ENCODE results near the gene CCDC12.

The CCDC12 gene

GRCh38 chr3:46999516-47000197, 23.1 kb upstream of the CCDC12 start:
- H3K4me3 ChIP-seq (ENCODE audit: low read length), result no peak overlapping the region
- TF ChIP-seq, protein P1, sequence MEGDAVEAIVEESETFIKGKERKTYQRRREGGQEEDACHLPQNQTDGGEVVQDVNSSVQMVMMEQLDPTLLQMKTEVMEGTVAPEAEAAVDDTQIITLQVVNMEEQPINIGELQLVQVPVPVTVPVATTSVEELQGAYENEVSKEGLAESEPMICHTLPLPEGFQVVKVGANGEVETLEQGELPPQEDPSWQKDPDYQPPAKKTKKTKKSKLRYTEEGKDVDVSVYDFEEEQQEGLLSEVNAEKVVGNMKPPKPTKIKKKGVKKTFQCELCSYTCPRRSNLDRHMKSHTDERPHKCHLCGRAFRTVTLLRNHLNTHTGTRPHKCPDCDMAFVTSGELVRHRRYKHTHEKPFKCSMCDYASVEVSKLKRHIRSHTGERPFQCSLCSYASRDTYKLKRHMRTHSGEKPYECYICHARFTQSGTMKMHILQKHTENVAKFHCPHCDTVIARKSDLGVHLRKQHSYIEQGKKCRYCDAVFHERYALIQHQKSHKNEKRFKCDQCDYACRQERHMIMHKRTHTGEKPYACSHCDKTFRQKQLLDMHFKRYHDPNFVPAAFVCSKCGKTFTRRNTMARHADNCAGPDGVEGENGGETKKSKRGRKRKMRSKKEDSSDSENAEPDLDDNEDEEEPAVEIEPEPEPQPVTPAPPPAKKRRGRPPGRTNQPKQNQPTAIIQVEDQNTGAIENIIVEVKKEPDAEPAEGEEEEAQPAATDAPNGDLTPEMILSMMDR (IDR thresholded peaks at IDR 0.05; ENCODE audit: insufficient read depth, low read depth, low read length, missing control alignments), result no peak
- DNase-seq (ENCODE audit: low read depth), result no peak

DNA sequence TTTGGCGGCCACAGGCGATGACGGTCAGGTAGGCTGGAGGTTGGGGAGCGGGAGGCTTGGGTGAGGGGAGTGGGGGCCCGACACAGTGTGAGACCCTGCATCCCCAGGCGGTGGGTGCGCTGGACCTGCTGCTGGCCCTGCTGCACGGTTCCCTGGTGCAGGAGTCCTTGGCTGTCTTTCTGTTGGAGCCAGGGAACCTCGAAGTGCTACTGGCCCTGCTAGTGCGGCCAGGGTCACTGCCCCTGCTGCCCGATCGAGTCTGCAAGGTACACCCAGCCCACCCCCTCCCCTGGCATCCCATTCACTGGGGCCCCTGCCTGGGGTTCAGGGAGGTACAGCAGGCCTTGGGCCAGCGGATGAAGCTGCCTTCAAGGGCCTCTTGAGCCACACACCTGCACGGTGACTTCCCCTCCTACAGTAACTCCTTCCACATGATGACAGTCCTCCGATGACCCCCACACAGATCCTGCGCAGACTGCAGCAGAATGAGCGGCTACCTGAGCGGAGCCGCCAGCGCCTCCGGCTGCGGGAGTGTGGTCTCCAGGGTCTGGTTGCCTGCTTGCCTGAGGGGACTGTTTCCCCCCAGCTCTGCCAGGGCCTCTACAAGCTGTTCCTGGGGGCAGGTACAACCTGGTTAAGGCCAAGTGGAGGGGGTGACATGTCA, 22.4 kb upstream of the CCDC12 start:
- TF ChIP-seq, protein P1 (IDR thresholded peaks at IDR 0.05; ENCODE audit: insufficient read depth, low read depth, low read length, missing control alignments), result no peak
- no peak overlapping the region for H3K4me3 ChIP-seq (ENCODE audit: low read length)

DNA sequence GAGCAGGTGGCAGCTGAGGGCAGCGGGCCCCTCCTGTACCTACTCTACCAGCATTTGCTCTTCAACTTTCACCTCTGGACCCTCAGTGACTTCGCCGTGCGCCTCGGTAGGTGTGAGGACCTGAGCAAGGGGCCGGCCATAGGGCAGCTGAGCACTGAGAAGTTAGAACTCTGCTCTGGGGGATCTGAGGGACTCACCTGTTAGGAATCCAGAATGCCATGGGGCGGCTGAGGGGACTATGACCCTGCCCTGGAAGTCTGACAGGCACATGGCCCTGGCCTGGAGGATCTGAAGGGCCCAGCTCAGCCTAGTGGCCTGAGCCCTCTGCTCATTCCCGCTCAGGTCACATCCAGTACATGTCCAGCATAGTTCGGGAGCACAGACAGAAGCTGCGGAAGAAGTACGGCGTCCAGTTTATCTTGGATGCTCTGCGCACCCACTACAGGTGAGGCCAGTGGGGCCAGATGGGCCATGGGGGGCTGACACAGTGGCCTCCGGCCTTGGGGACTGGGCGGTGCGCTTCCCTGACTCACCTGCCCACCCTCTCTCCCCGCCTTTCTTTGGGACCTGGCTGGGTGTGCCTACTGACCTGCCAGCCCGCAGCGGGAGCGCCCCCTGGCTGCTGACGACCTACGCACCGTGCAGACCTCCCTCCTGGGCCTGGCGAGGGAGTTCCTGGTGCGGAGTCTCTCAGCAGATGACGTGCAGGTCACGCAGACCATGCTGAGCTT, 21.7 kb upstream of the CCDC12 start:
- H3K4me3 ChIP-seq (ENCODE audit: low read length), result no peak overlapping the region
- TF ChIP-seq, protein P1 (IDR thresholded peaks at IDR 0.05; ENCODE audit: insufficient read depth, low read depth, low read length, missing control alignments), result peak; percentile 83
- DNase-seq (ENCODE audit: low read depth), result peak; percentile 83

More for the DNA sequence above, 22.4 kb upstream of the CCDC12 start:
- no peak for DNase-seq (ENCODE audit: low read depth)

DNA sequence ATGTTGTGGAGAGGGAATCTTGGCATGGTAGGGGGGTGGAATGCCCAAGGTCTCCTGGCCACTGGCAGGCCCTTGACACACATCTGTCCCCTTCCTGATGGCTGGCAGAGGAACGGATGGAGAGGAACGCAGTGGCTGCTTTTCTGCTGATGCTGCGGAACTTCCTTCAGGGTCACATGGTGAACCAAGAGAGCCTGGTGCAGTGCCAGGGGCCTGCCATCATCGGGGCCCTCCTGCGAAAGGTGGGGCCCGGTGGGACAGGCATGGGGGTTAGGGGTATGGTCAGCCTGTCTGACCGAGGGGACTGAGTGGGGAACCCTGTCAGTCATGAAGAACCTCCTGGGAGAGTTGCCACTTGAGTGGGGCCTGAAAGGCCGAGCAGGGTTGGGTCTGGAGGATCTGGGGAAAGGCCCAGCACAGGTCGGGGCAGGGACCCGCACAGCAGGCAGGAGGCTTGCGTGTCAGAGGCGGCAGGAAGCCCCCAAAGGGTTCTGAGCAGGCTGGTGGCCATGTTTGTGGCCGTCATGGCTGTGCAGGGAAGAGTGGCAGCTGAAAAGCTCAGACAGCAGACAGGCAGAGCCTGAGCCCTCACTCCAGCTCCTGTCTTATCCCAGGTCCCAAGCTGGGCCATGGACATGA, 21.0 kb upstream of the CCDC12 start:
- TF ChIP-seq, protein P1 (IDR thresholded peaks at IDR 0.05; ENCODE audit: insufficient read depth, low read depth, low read length, missing control alignments), result no peak
- H3K4me3 ChIP-seq (ENCODE audit: low read length), result no peak overlapping the region
- DNase-seq (ENCODE audit: low read depth), result no peak

- TF ChIP-seq, protein P1 (IDR thresholded peaks at IDR 0.05; ENCODE audit: insufficient read depth, low read depth, low read length, missing control alignments), result no peak
- DNase-seq (ENCODE audit: low read depth), result peak; percentile 60
- no peak overlapping the region for H3K4me3 ChIP-seq (ENCODE audit: low read length)
Measured at GRCh38 chr3:46996689-46997452, 20.3 kb upstream of the CCDC12 start.

DNA sequence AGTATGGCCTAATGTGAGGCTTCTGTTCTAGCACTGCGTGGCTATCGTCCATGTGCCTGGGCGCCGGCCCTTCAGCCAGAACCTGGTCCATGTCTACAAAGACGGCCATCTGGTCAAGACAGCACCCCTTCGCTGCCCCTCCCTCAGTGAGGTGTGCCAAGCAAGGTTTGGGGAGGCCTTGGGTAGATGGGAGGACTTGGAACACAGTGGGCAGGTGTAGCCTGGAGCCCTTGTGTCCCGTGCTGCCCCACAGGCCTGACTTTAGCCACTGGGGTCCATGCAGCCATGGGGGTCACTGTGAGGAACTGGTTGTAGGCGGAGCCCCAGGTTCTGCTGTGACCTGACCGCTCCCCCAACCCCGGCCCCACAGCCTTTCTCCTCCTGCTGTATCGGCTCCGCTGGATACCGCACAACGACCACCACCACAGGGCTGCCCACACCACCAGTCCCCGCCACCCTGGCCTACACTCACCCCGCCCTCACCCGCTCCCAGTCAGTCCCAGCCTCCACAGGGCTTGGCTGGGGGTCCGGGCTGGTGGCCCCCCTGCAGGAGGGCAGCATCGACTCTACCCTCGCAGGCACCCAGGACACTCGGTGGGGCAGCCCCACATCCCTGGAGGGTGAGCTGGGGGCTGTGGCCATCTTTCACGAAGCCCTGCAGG, 19.5 kb upstream of the CCDC12 start:
- no peak overlapping the region for H3K4me3 ChIP-seq (ENCODE audit: low read length)
- TF ChIP-seq, protein P1 (IDR thresholded peaks at IDR 0.05; ENCODE audit: insufficient read depth, low read depth, low read length, missing control alignments), result no peak

More for the DNA sequence above, 19.5 kb upstream of the CCDC12 start:
- DNase-seq (ENCODE audit: low read depth), result no peak
